GM12872 (cell line): Measurements from ENCODE around the gene CACNA2D3.

Experiments used
- TF ChIP-seq, protein P1 (sequence below): IDR thresholded peaks from 3 replicates; pipeline ENCODE4 v1.5.1; 2011; ENCODE audit warnings: low read depth, mild to moderate bottlenecking, low read length, moderate library complexity; ENCODE audit not compliant: insufficient read depth

CACNA2D3 gene

GRCh38 chr3:54632326-54632665 lies 509.9 kb downstream of the CACNA2D3 start:
- TF ChIP-seq, protein P1, sequence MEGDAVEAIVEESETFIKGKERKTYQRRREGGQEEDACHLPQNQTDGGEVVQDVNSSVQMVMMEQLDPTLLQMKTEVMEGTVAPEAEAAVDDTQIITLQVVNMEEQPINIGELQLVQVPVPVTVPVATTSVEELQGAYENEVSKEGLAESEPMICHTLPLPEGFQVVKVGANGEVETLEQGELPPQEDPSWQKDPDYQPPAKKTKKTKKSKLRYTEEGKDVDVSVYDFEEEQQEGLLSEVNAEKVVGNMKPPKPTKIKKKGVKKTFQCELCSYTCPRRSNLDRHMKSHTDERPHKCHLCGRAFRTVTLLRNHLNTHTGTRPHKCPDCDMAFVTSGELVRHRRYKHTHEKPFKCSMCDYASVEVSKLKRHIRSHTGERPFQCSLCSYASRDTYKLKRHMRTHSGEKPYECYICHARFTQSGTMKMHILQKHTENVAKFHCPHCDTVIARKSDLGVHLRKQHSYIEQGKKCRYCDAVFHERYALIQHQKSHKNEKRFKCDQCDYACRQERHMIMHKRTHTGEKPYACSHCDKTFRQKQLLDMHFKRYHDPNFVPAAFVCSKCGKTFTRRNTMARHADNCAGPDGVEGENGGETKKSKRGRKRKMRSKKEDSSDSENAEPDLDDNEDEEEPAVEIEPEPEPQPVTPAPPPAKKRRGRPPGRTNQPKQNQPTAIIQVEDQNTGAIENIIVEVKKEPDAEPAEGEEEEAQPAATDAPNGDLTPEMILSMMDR = no peak

- TF ChIP-seq, protein P1 = no peak
These were observed 510.5 kb downstream of the CACNA2D3 start for GRCh38 chr3:54632834-54633233.

DNA sequence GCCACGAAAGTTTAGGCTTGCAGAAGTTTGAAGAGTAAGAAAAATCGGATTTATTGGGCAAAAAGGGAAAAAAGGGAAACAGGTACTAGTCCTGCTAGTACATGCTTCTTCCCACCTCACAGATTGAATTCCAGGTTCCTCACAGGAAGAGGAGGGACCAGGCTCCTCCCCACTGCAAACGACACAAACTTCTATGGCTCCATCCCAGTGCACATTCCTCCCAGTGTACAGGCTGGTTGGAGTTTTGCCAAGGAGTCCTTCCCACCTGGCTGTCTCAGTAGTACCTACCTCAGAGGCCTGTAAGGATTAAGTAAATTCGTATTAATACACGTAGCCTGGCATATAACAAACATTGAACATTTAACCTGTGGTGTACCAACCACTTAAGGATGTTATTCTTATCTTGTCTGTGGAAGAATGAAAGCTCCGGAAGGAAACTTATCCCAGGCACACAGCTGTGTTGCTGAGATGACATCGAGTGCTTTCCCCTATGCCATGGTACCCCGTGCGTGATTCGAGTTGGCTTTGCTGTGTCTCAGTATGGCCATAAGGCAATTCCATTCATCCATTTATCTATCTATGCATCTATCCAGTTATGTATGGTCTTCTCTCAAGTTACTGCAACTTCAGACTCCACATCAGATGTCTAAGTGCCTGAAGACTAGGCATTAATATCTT lies 511.2 kb downstream of the CACNA2D3 start:
- TF ChIP-seq, protein P1 = no peak

DNA sequence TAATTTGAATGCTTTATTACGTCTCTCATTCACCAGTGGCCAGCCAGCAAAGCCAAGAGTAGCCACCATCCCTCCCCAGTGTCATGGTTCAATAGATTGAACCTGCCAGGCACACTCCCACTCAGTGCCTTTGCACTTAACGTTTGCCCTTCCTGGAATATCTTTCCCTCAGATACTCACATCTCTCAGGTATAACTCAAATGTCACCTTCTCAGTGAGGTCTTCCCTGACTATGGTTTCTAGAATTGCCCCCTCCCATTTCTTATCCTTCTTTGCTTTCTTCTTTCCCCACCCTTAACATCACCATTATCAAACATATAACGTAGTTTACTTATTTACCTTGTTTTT lies 511.7 kb downstream of the CACNA2D3 start:
- TF ChIP-seq, protein P1 = no peak

GRCh38 chr3:54641226-54642014 lies 519.1 kb downstream of the CACNA2D3 start:
- TF ChIP-seq, protein P1 = no peak

- TF ChIP-seq, protein P1 = no peak
These were observed 519.8 kb downstream of the CACNA2D3 start for GRCh38 chr3:54642147-54642546.

- TF ChIP-seq, protein P1 = no peak
These were observed 525.4 kb downstream of the CACNA2D3 start for GRCh38 chr3:54647721-54648120.
